Fibroblast of lung (primary cell): ENCODE measurements around the gene TPD52L1.

ENCODE experiments used
- EZH2 ChIP-seq: IDR thresholded peaks from 2 replicates; pipeline ENCODE4 v1.5.1; 2012; ENCODE audit warnings: low read length, control low read depth, mild to moderate bottlenecking; ENCODE audit errors: missing control alignments
- TF ChIP-seq, protein P1 (sequence below), 2 donors: IDR thresholded peaks in 1 of 2; conservative IDR thresholded peaks in 1 of 2; 1 replicate in 1 of 2; 2 replicates in 1 of 2; pipeline ENCODE4 v1.5.1; 2011 to 2012; ENCODE audit warnings: low read length in 2 of 2, control low read depth in 1 of 2, inconsistent platforms in 1 of 2, low read depth in 1 of 2, mild to moderate bottlenecking in 1 of 2

DNA sequence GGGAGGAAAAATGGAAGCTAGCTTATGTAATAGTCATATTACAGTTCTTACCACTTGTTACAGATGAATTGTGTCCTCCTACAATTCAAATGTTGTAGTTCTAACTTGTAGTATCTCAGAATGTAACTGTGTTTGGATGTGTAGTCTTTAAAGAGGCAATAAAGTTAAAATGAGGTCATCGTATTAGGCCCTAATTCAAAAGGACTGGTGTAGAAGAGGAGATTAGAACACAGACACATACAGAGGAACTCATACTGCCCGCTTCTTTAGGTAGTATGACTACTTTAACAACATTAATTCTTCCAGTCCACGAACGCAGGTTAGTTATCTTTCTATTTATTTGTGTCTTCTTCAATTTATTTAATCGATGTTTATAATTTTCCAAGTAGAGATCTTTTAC, 46.5 kb upstream of the TPD52L1 start:
- TF ChIP-seq, protein P1, sequence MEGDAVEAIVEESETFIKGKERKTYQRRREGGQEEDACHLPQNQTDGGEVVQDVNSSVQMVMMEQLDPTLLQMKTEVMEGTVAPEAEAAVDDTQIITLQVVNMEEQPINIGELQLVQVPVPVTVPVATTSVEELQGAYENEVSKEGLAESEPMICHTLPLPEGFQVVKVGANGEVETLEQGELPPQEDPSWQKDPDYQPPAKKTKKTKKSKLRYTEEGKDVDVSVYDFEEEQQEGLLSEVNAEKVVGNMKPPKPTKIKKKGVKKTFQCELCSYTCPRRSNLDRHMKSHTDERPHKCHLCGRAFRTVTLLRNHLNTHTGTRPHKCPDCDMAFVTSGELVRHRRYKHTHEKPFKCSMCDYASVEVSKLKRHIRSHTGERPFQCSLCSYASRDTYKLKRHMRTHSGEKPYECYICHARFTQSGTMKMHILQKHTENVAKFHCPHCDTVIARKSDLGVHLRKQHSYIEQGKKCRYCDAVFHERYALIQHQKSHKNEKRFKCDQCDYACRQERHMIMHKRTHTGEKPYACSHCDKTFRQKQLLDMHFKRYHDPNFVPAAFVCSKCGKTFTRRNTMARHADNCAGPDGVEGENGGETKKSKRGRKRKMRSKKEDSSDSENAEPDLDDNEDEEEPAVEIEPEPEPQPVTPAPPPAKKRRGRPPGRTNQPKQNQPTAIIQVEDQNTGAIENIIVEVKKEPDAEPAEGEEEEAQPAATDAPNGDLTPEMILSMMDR (conservative IDR thresholded peaks at IDR 0.05 in 1 of 2, IDR thresholded peaks at IDR 0.05 in 1 of 2; ENCODE audit: low read depth in 1 of 2, low read length in 2 of 2) = no peak
- TF ChIP-seq EZH2 = no peak
